H9 (cell line): ENCODE results near the gene CLEC19A. TPM values are rescaled to one million over a fixed set of nuclear protein-coding genes. Genes with fewer than 3 reads are reported as not detected.

ENCODE experiments used
- DNase-seq: peaks from one replicate; pipeline ENCODE4 v3.0.0-alpha.2; 2017
- H2AFZ ChIP-seq: one replicate; pipeline ENCODE4 v1.6.1; 2013; ENCODE audit warnings: mild to moderate bottlenecking, low read length, control low read depth, moderate library complexity
- H2AK5ac ChIP-seq: 2 replicates; pipeline ENCODE4 v1.6.1; 2013; ENCODE audit warnings: low read length, control low read depth, mixed read lengths; ENCODE audit not compliant: insufficient read length
- H2BK120ac ChIP-seq: one replicate; pipeline ENCODE4 v1.6.1; 2013; ENCODE audit warnings: low read depth, mild to moderate bottlenecking, low read length, control low read depth, inconsistent platforms; ENCODE audit not compliant: poor library complexity, severe bottlenecking
- H2BK12ac ChIP-seq: 2 replicates; pipeline ENCODE4 v1.6.1; 2013; ENCODE audit warnings: low read length, control low read depth, mixed read lengths, low read depth; ENCODE audit not compliant: insufficient read length
- H2BK15ac ChIP-seq: 2 replicates; pipeline ENCODE4 v1.6.1; 2013; ENCODE audit warnings: low read depth, low read length, control low read depth
- H2BK20ac ChIP-seq: one replicate; pipeline ENCODE4 v1.6.1; 2013; ENCODE audit warnings: low read depth, mild to moderate bottlenecking, low read length, control low read depth, inconsistent platforms; ENCODE audit not compliant: poor library complexity, severe bottlenecking
- H2BK5ac ChIP-seq: 2 replicates; pipeline ENCODE4 v1.6.1; 2013; ENCODE audit warnings: low read length, control low read depth, mixed read lengths; ENCODE audit not compliant: insufficient read length
- H3K14ac ChIP-seq: 2 replicates; pipeline ENCODE4 v1.6.1; 2013; ENCODE audit warnings: low read length, control low read depth; ENCODE audit not compliant: insufficient read depth
- H3K18ac ChIP-seq: 2 replicates; pipeline ENCODE4 v1.6.1; 2013; ENCODE audit warnings: low read depth, mild to moderate bottlenecking, mixed read lengths, low read length, control low read depth; ENCODE audit not compliant: insufficient read length
- H3K23ac ChIP-seq: 2 replicates; pipeline ENCODE4 v1.6.1; 2013; ENCODE audit warnings: low read length, control low read depth, mixed read lengths, low read depth; ENCODE audit not compliant: insufficient read length
- H3K23me2 ChIP-seq: 2 replicates; pipeline ENCODE4 v1.6.1; 2013; ENCODE audit warnings: low read depth, mild to moderate bottlenecking, mixed read lengths, low read length, control low read depth; ENCODE audit not compliant: insufficient read length, poor library complexity, severe bottlenecking
- H3K27ac ChIP-seq: 2 replicates; pipeline ENCODE4 v1.5.1; 2013; ENCODE audit warnings: low read length, control low read depth, mixed read lengths, low read depth; ENCODE audit not compliant: insufficient read length
- H3K27me3 ChIP-seq: 2 replicates; pipeline ENCODE4 v1.6.1; 2013; ENCODE audit warnings: low read length, control low read depth, inconsistent platforms; ENCODE audit not compliant: insufficient read depth
- H3K4ac ChIP-seq: 2 replicates; pipeline ENCODE4 v1.6.1; 2013; ENCODE audit warnings: low read depth, mild to moderate bottlenecking, control low read depth, inconsistent platforms, low read length, moderate library complexity
- H3K4me1 ChIP-seq: 2 replicates; pipeline ENCODE4 v1.6.1; 2013; ENCODE audit warnings: low read length, control low read depth, inconsistent platforms; ENCODE audit not compliant: insufficient read depth
- H3K4me2 ChIP-seq: 2 replicates; pipeline ENCODE4 v1.6.1; 2013; ENCODE audit warnings: low read length, control low read depth, mixed read lengths; ENCODE audit not compliant: insufficient read length, insufficient read depth
- H3K56ac ChIP-seq: 2 replicates; pipeline ENCODE4 v1.6.1; 2013; ENCODE audit warnings: low read depth, mild to moderate bottlenecking, mixed read lengths, low read length, control low read depth; ENCODE audit not compliant: insufficient read length
- H3K79me1 ChIP-seq: 2 replicates; pipeline ENCODE4 v1.6.1; 2013; ENCODE audit warnings: low read depth, mild to moderate bottlenecking, moderate library complexity, low read length, control low read depth, inconsistent platforms; ENCODE audit not compliant: insufficient read depth, poor library complexity, severe bottlenecking
- H3K79me2 ChIP-seq: 2 replicates; pipeline ENCODE4 v1.6.1; 2013; ENCODE audit warnings: low read length, control low read depth, inconsistent platforms; ENCODE audit not compliant: insufficient read depth
- H3K9ac ChIP-seq: 2 replicates; pipeline ENCODE4 v1.6.1; 2013; ENCODE audit warnings: low read length, control low read depth, mixed read lengths; ENCODE audit not compliant: insufficient read length; ENCODE audit errors: extremely low read depth
- H3K9me3 ChIP-seq: one replicate; pipeline ENCODE4 v1.6.1; 2013; ENCODE audit warnings: low read depth, low read length, inconsistent platforms; ENCODE audit not compliant: control insufficient read depth
- H3T11ph ChIP-seq: one replicate; pipeline ENCODE4 v1.6.1; 2013; ENCODE audit warnings: mild to moderate bottlenecking, low read length, control low read depth, inconsistent platforms
- H4K20me1 ChIP-seq: one replicate; pipeline ENCODE4 v1.6.1; 2013; ENCODE audit not compliant: control insufficient read depth, insufficient read length, insufficient read depth
- H4K5ac ChIP-seq: 2 replicates; pipeline ENCODE4 v1.6.1; 2013; ENCODE audit warnings: low read depth, mild to moderate bottlenecking, mixed read lengths, low read length, control low read depth; ENCODE audit not compliant: insufficient read length
- H4K8ac ChIP-seq: replicated peaks from 2 replicates; pipeline ENCODE4 v1.6.1; 2013; ENCODE audit warnings: low read length, control low read depth, mixed read lengths, low read depth; ENCODE audit not compliant: insufficient read length
- H4K91ac ChIP-seq: 2 replicates; pipeline ENCODE4 v1.6.1; 2013; ENCODE audit warnings: low read depth, mild to moderate bottlenecking, moderate library complexity, mixed read lengths, low read length, control low read depth; ENCODE audit not compliant: insufficient read length
- H3K27ac Mint-ChIP-seq, 3 experiments: 2 replicates in 2 of 3; 3 replicates in 1 of 3; pipeline ENCODE4 v1.8.0; 2020 to 2021; ENCODE audit warnings: mixed read lengths in 3 of 3, mild to moderate bottlenecking in 1 of 3, moderate library complexity in 1 of 3
- H3K27me3 Mint-ChIP-seq: 2 replicates; pipeline ENCODE4 v1.8.0; 2021; ENCODE audit warnings: low read depth, mild to moderate bottlenecking, moderate library complexity, mixed read lengths
- H3K36me3 Mint-ChIP-seq, 3 experiments: 2 replicates in 2 of 3; 3 replicates in 1 of 3; pipeline ENCODE4 v1.8.0; 2020 to 2021; ENCODE audit warnings: low read depth in 3 of 3, mixed read lengths in 3 of 3; ENCODE audit not compliant: insufficient read depth in 1 of 3
- H3K4me1 Mint-ChIP-seq, 2 experiments: 2 replicates each; pipeline ENCODE4 v1.8.0; 2020; ENCODE audit warnings: mixed read lengths in 2 of 2
- H3K4me3 Mint-ChIP-seq, 2 experiments: 2 replicates in 1 of 2; 3 replicates in 1 of 2; pipeline ENCODE4 v1.8.0; 2020 to 2021; ENCODE audit warnings: mild to moderate bottlenecking in 2 of 2, mixed read lengths in 2 of 2, moderate library complexity in 1 of 2
- H3K9me3 Mint-ChIP-seq, 2 experiments: 2 replicates in 1 of 2; 3 replicates in 1 of 2; pipeline ENCODE4 v1.8.0; 2020; ENCODE audit warnings: mild to moderate bottlenecking in 2 of 2, mixed read lengths in 2 of 2, moderate library complexity in 1 of 2
- CTCF ChIP-seq: fragments of 200-600 bp; sonication (generic); conservative IDR thresholded peaks from 3 replicates; pipeline ENCODE4 v1.8.0; 2021; ENCODE audit warnings: antibody characterized with exemption, mild to moderate bottlenecking
- WGBS: extraction: QIAGEN DNeasy Blood & Tissue Kit; methylation state at CpG from one replicate; pipeline ENCODE4 v1.1.7; 2013; ENCODE audit warnings: missing lambda C conversion rate, low lambda C conversion rate, mixed read lengths; ENCODE audit not compliant: insufficient read length; ENCODE audit errors: extremely low coverage; 5-methylcytosine and 5-hydroxymethylcytosine counted together
- total RNA-seq: library from RNA; stranded (reverse); gene quantifications from 2 replicates; pipeline ENCODE4 v1.2.1, GENCODE V29; 2021

CLEC19A gene
- total RNA-seq, 1 experiment from 2014 or later, result not detected

- H3K79me1 ChIP-seq, result no peaks in the 10 kb centered on the region
Observed at GRCh38 chr16:19238406-19238805, 47.1 kb upstream of the CLEC19A start.

More at GRCh38 chr16:19238406-19238805, 47.1 kb upstream of the CLEC19A start:
- no peak overlapping the region for H3K9ac ChIP-seq
- no peak for TF ChIP-seq CTCF
- H3K4me3 Mint-ChIP-seq, result no peak overlapping the region
- no peak overlapping the region for H3T11ph ChIP-seq
- no peak overlapping the region for H2BK12ac ChIP-seq
- H3K27me3 ChIP-seq, result no peaks in the 10 kb centered on the region
- no CpG with 5 or more reads among the region's 4 CpGs for WGBS
- DNase-seq, result no peak
- no peak overlapping the region for H4K91ac ChIP-seq
- H4K20me1 ChIP-seq, result no peaks in the 10 kb centered on the region
- H3K27ac ChIP-seq, result no peak overlapping the region
- no peak overlapping the region for H2BK20ac ChIP-seq
- no peak overlapping the region for H3K14ac ChIP-seq
- no peaks in the 10 kb centered on the region for H3K4me1 Mint-ChIP-seq
- peaks cover 17 to 19% of the 10 kb centered on the region in 2 experiments for H3K9me3 Mint-ChIP-seq
- H2BK5ac ChIP-seq, result no peak overlapping the region
- no peaks in the 10 kb centered on the region for H3K23me2 ChIP-seq
- H2AFZ ChIP-seq, result no peak overlapping the region
- no peak overlapping the region for H3K23ac ChIP-seq
- H3K4ac ChIP-seq, result no peak overlapping the region
- peaks cover 4 to 22% (median 11%) of the 10 kb centered on the region in 3 experiments; a peak in 5 of 7 replicates for H3K36me3 Mint-ChIP-seq
- no peak overlapping the region for H2BK120ac ChIP-seq
- H3K4me2 ChIP-seq, result no peak overlapping the region
- H3K56ac ChIP-seq, result no peak overlapping the region
- H4K8ac ChIP-seq, result no peak overlapping the region
- H2AK5ac ChIP-seq, result no peak overlapping the region
- H4K5ac ChIP-seq, result no peak overlapping the region
- H3K9me3 ChIP-seq, result peaks cover 8% of the 10 kb centered on the region
- H3K27ac Mint-ChIP-seq, result no peak overlapping the region
- peaks cover 2% of the 10 kb centered on the region; the same call in 1 of the 2 replicates for H3K27me3 Mint-ChIP-seq
- no peak overlapping the region for H2BK15ac ChIP-seq
- no peaks in the 10 kb centered on the region for H3K79me2 ChIP-seq
- no peak overlapping the region for H3K18ac ChIP-seq
- no peaks in the 10 kb centered on the region for H3K4me1 ChIP-seq
